Calu3 (cell line): ENCODE measurements around the gene MYO10. TPM values are rescaled to one million over a fixed set of nuclear protein-coding genes. Genes with fewer than 3 reads are reported as not detected.

Experiments used
- BruUV-seq: library from RNA; stranded (reverse); fragments of 400-500 nt; replicated peaks from 2 replicates; lab custom pipeline; 2021; lab: Mats Ljungman, UMichigan
- CTCF ChIA-PET: fragments of 300-600 bp; sonication (Branson Sonifier 250); formaldehyde crosslinking; loops from one replicate; lab custom pipeline; 2022; ENCODE audit warnings: antibody characterized with exemption; lab: Charles Lee
- DNase-seq: peaks from one replicate; pipeline ENCODE4 v3.0.0; 2022
- H3K27ac Mint-ChIP-seq: one replicate; pipeline ENCODE4 v1.8.0; 2022; ENCODE audit warnings: mixed read lengths; ENCODE audit not compliant: unreplicated experiment
- H3K27me3 Mint-ChIP-seq: one replicate; pipeline ENCODE4 v1.8.0; 2022; ENCODE audit warnings: mixed read lengths; ENCODE audit not compliant: unreplicated experiment
- H3K36me3 Mint-ChIP-seq: one replicate; pipeline ENCODE4 v1.8.0; 2022; ENCODE audit warnings: mild to moderate bottlenecking, moderate library complexity, mixed read lengths; ENCODE audit not compliant: insufficient read depth, unreplicated experiment
- H3K4me1 Mint-ChIP-seq: one replicate; pipeline ENCODE4 v1.8.0; 2022; ENCODE audit warnings: mild to moderate bottlenecking, low read depth, mixed read lengths; ENCODE audit not compliant: unreplicated experiment
- H3K4me3 Mint-ChIP-seq: one replicate; pipeline ENCODE4 v1.8.0; 2022; ENCODE audit warnings: mild to moderate bottlenecking, low read depth, moderate library complexity, mixed read lengths; ENCODE audit not compliant: unreplicated experiment
- H3K9me3 Mint-ChIP-seq: one replicate; pipeline ENCODE4 v1.8.0; 2022; ENCODE audit warnings: low read depth, mixed read lengths; ENCODE audit not compliant: unreplicated experiment
- CTCF ChIP-seq: fragments of 200-600 bp; IDR thresholded peaks from one replicate; pipeline ENCODE4 v1.8.0; 2022; ENCODE audit warnings: antibody characterized with exemption; ENCODE audit not compliant: unreplicated experiment
- intact Hi-C: fragments of 100-400 bp; cut with micrococcal nuclease; formaldehyde crosslinking; loops from one replicate; pipeline ENCODE4 v1.10.0; 2022; ENCODE audit not compliant: unreplicated experiment
- total RNA-seq: library from RNA; stranded (reverse); gene quantifications from 2 replicates; pipeline ENCODE4 v1.2.3, GENCODE V29; 2022

Gene MYO10
- total RNA-seq, 1 experiment from 2014 or later: 101 TPM

GRCh38 chr5:16644301-16644889 is 291.7 kb downstream of the MYO10 start:
- H3K27me3 Mint-ChIP-seq: peaks cover 51% of the 10 kb centered on the region
- no peak for DNase-seq
- H3K4me1 Mint-ChIP-seq: no peaks in the 10 kb centered on the region
- no TSS peak for BruUV-seq
- no peak for TF ChIP-seq CTCF
- H3K36me3 Mint-ChIP-seq: no peaks in the 10 kb centered on the region
- CTCF ChIA-PET: no interaction called here
- intact Hi-C loops: no loop called here
- H3K27ac Mint-ChIP-seq: no peak overlapping the region
- no peak overlapping the region for H3K4me3 Mint-ChIP-seq
- H3K9me3 Mint-ChIP-seq: no peaks in the 10 kb centered on the region

- CTCF ChIA-PET: no interaction called here
- no peak overlapping the region for H3K4me3 Mint-ChIP-seq
- no peaks in the 10 kb centered on the region for H3K36me3 Mint-ChIP-seq
- no peaks in the 10 kb centered on the region for H3K9me3 Mint-ChIP-seq
- no peak overlapping the region for H3K27ac Mint-ChIP-seq
- DNase-seq: no peak
- TF ChIP-seq CTCF: no peak
- BruUV-seq: no TSS peak
- H3K27me3 Mint-ChIP-seq: peaks cover 58% of the 10 kb centered on the region
- H3K4me1 Mint-ChIP-seq: no peaks in the 10 kb centered on the region
- intact Hi-C loops: no loop called here
These were observed 293.2 kb downstream of the MYO10 start for GRCh38 chr5:16642867-16643266.

- Mint-ChIP-seq H3K4me3 (no peak overlapping the region), H3K4me1 (no peaks in the 10 kb centered on the region), H3K27me3 (peaks cover 52% of the 10 kb centered on the region), H3K36me3 (no peaks in the 10 kb centered on the region), H3K9me3 (no peaks in the 10 kb centered on the region), H3K27ac (no peak overlapping the region)
- CTCF ChIA-PET: no interaction called here
- no TSS peak for BruUV-seq
- intact Hi-C loops: no loop called here
- TF ChIP-seq CTCF: no peak
- no peak for DNase-seq
These were observed 296.9 kb downstream of the MYO10 start for GRCh38 chr5:16639206-16639605.

GRCh38 chr5:16628376-16628775 is 307.7 kb downstream of the MYO10 start:
- Mint-ChIP-seq H3K36me3 (no peaks in the 10 kb centered on the region), H3K4me3 (no peak overlapping the region), H3K27ac (no peak overlapping the region), H3K9me3 (no peaks in the 10 kb centered on the region), H3K27me3 (peaks cover 57% of the 10 kb centered on the region), H3K4me1 (no peaks in the 10 kb centered on the region)
- TF ChIP-seq CTCF: no peak
- BruUV-seq: no TSS peak
- intact Hi-C loops: no loop called here
- DNase-seq: no peak
- CTCF ChIA-PET: no interaction called here
